Peyer's patch (tissue), 4 donors: ENCODE measurements around the gene PTGDR.

Experiments used
- POLR2A ChIP-seq, 2 donors: fragments of 450-650 bp; IDR thresholded peaks; one replicate each; pipeline ENCODE4 v1.5.1; 2017; ENCODE audit warnings: antibody characterized with exemption in 2 of 2, mild to moderate bottlenecking in 2 of 2, moderate library complexity in 2 of 2
- TF ChIP-seq, protein P1 (sequence below), 6 experiments: fragments of 450-650 bp in 4 of 6; fragments of 200-600 bp in 2 of 6; sonication (generic) in 1 of 6; IDR thresholded peaks; one replicate each; pipeline ENCODE4 v1.5.1; 2017 to 2019; ENCODE audit warnings: antibody characterized with exemption in 6 of 6, mild to moderate bottlenecking in 3 of 6, moderate library complexity in 1 of 6

DNA sequence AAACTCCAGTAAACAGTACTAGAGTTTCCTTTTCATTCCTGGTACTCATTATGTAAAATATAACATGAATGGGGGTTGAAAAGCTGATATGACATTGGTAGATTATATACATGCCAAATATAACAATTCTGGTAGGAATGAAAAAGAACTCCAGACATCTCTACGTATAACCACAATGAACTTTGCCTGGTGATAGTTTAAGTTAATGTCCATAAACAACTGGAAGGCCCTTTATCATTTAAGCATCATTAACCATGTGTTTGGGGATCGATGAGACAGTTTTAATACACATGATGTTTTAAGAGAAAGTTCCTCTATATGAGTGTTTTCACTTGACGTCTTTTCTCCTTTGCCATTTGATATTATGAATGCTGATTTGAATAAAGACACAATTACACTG, 52.4 kb downstream of the PTGDR start:
- TF ChIP-seq, protein P1, sequence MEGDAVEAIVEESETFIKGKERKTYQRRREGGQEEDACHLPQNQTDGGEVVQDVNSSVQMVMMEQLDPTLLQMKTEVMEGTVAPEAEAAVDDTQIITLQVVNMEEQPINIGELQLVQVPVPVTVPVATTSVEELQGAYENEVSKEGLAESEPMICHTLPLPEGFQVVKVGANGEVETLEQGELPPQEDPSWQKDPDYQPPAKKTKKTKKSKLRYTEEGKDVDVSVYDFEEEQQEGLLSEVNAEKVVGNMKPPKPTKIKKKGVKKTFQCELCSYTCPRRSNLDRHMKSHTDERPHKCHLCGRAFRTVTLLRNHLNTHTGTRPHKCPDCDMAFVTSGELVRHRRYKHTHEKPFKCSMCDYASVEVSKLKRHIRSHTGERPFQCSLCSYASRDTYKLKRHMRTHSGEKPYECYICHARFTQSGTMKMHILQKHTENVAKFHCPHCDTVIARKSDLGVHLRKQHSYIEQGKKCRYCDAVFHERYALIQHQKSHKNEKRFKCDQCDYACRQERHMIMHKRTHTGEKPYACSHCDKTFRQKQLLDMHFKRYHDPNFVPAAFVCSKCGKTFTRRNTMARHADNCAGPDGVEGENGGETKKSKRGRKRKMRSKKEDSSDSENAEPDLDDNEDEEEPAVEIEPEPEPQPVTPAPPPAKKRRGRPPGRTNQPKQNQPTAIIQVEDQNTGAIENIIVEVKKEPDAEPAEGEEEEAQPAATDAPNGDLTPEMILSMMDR (IDR thresholded peaks at IDR 0.05) = no peak
- TF ChIP-seq POLR2A (IDR thresholded peaks at IDR 0.05) = no peak
